RWPE2 (cell line): ENCODE data around the gene OPN1MW3.
"Not testable (repeated sequence)": the region's sequence is repeated elsewhere in the genome, so short reads cannot be mapped to it uniquely, and the experiment has no call there.

Experiments used
- ATAC-seq: fragments of 200-7000 bp; cut with Tn5 transposase; 3 replicates; pipeline ENCODE4 v1.9.1; 2021; ENCODE audit warnings: low read depth
- DNase-seq: peaks from one replicate; pipeline ENCODE4 v3.0.0-alpha.2; 2020; ENCODE audit warnings: low spot score
- H3K27ac ChIP-seq: fragments of 450-650 bp; 2 replicates; pipeline ENCODE4 v1.5.1; 2017; ENCODE audit warnings: mild to moderate bottlenecking; ENCODE audit not compliant: poor library complexity, severe bottlenecking
- H3K27me3 ChIP-seq: fragments of 250-450 bp; sonication (Bioruptor Pico); 2 replicates; pipeline ENCODE4 v1.5.1; 2021; ENCODE audit warnings: mild to moderate bottlenecking, moderate library complexity; ENCODE audit not compliant: insufficient read depth, poor library complexity, severe bottlenecking
- H3K36me3 ChIP-seq: fragments of 250-450 bp; sonication (Bioruptor Pico); 2 replicates; pipeline ENCODE4 v1.5.1; 2020; ENCODE audit warnings: low read depth, mild to moderate bottlenecking, moderate library complexity
- H3K4me1 ChIP-seq: fragments of 250-450 bp; sonication (Bioruptor Pico); 2 replicates; pipeline ENCODE4 v1.5.1; 2021; ENCODE audit warnings: mild to moderate bottlenecking, moderate library complexity; ENCODE audit not compliant: insufficient read depth, poor library complexity, severe bottlenecking
- H3K4me3 ChIP-seq: fragments of 250-450 bp; sonication (Bioruptor Pico); 2 replicates; pipeline ENCODE4 v1.5.1; 2021; ENCODE audit warnings: mild to moderate bottlenecking, moderate library complexity; ENCODE audit not compliant: severe bottlenecking
- H3K9me3 ChIP-seq: fragments of 250-450 bp; sonication (Bioruptor Pico); 2 replicates; pipeline ENCODE4 v1.5.1; 2021; ENCODE audit warnings: mild to moderate bottlenecking, moderate library complexity; ENCODE audit not compliant: severe bottlenecking
- CTCF ChIP-seq: fragments of 450-650 bp; IDR thresholded peaks from one replicate; pipeline ENCODE4 v1.5.1; 2017; ENCODE audit warnings: mild to moderate bottlenecking, moderate library complexity; ENCODE audit not compliant: poor library complexity, severe bottlenecking

OPN1MW3 gene

GRCh38 chrX:154295664-154296310 lies 38.4 kb downstream of the OPN1MW3 start, which contains the start of gene TKTL1:
TSS of gene TKTL1 (plus strand) at chrX:154295795. CDS start at chrX:154295860, 65 bp downstream.
- Histone ChIP-seq H3K27me3 (no peaks in the 10 kb centered on the region), H3K4me1 (no peaks in the 10 kb centered on the region), H3K36me3 (no peaks in the 10 kb centered on the region), H3K27ac (no peak within 1 kb of the TSS), H3K9me3 (no peaks in the 10 kb centered on the region), H3K4me3 (no peak within 1 kb of the TSS)
- DNase-seq (no peak), ATAC-seq (no peak)
- no peak for TF ChIP-seq CTCF

GRCh38 chrX:154296731-154297130 lies 39.3 kb downstream of the OPN1MW3 start:
- DNase-seq (no peak), ATAC-seq (no peak)
- H3K4me1 ChIP-seq = no peaks in the 10 kb centered on the region
- H3K36me3 ChIP-seq = no peaks in the 10 kb centered on the region
- no peak for TF ChIP-seq CTCF
- no peak overlapping the region for H3K4me3 ChIP-seq
- H3K27ac ChIP-seq = no peak overlapping the region
- no peaks in the 10 kb centered on the region for H3K9me3 ChIP-seq
- no peaks in the 10 kb centered on the region for H3K27me3 ChIP-seq

- no peak overlapping the region for H3K4me3 ChIP-seq
- DNase-seq (no peak), ATAC-seq (no peak)
- no peaks in the 10 kb centered on the region for H3K27me3 ChIP-seq
- no peaks in the 10 kb centered on the region for H3K9me3 ChIP-seq
- no peaks in the 10 kb centered on the region for H3K36me3 ChIP-seq
- TF ChIP-seq CTCF = no peak
- H3K27ac ChIP-seq = no peak overlapping the region
- no peaks in the 10 kb centered on the region for H3K4me1 ChIP-seq
Observed at GRCh38 chrX:154298312-154298711, 40.9 kb downstream of the OPN1MW3 start.

GRCh38 chrX:154300816-154301215 lies 43.4 kb downstream of the OPN1MW3 start:
- Histone ChIP-seq H3K9me3 (no peaks in the 10 kb centered on the region), H3K4me3 (no peak overlapping the region), H3K27ac (no peak overlapping the region), H3K27me3 (no peaks in the 10 kb centered on the region), H3K4me1 (no peaks in the 10 kb centered on the region), H3K36me3 (no peaks in the 10 kb centered on the region)
- no peak for DNase-seq
- no peak for ATAC-seq
- no peak for TF ChIP-seq CTCF

- H3K9me3 ChIP-seq = not testable (repeated sequence)
Observed at GRCh38 chrX:154302998-154303397, 45.6 kb downstream of the OPN1MW3 start.

More at GRCh38 chrX:154302998-154303397, 45.6 kb downstream of the OPN1MW3 start:
- H3K27ac ChIP-seq, DNase-seq, H3K4me1 ChIP-seq, H3K36me3 ChIP-seq, H3K4me3 ChIP-seq, ATAC-seq, H3K27me3 ChIP-seq: not testable (repeated sequence)
